HepG2 (cell line): ENCODE data around the gene CST11. TPM values are rescaled to one million over a fixed set of nuclear protein-coding genes. Genes with fewer than 3 reads are reported as not detected.
A peak's percentile ranks its signal among the peaks of the same experiment; 100 is the strongest.

ENCODE experiments used
- DNMT1 ChIP-seq: sonication (generic); formaldehyde crosslinking; IDR thresholded peaks from 2 replicates; pipeline ENCODE4 v1.5.1; 2020; ENCODE audit warnings: mild to moderate bottlenecking, missing genetic modification reagents
- EHMT2 ChIP-seq: fragments of 200-600 bp; sonication (generic); IDR thresholded peaks from 2 replicates; pipeline ENCODE4 v1.7.0; 2017; ENCODE audit warnings: antibody characterized with exemption, low read depth, low read length, borderline replicate concordance
- KLF12 ChIP-seq: sonication (generic); formaldehyde crosslinking; IDR thresholded peaks from 2 replicates; pipeline ENCODE4 v1.4.0; 2020; ENCODE audit warnings: missing genetic modification reagents, borderline replicate concordance
- KLF6 ChIP-seq: IDR thresholded peaks from 2 replicates; pipeline ENCODE4 v1.8.0; 2016; ENCODE audit warnings: missing biosample characterization, missing genetic modification reagents
- RCOR2 ChIP-seq: IDR thresholded peaks from 2 replicates; pipeline ENCODE4 v1.6.1; 2016; ENCODE audit warnings: missing biosample characterization, missing genetic modification reagents
- SIX1 ChIP-seq: sonication (generic); formaldehyde crosslinking; IDR thresholded peaks from 2 replicates; pipeline ENCODE4 v1.4.0; 2020; ENCODE audit warnings: missing genetic modification reagents, borderline replicate concordance
- SMC3 ChIP-seq: IDR thresholded peaks from 2 replicates; pipeline ENCODE4 v1.6.1; 2011; ENCODE audit warnings: low read length, improper control_type of control experiment
- SMYD3 ChIP-seq: sonication (generic); formaldehyde crosslinking; IDR thresholded peaks from 2 replicates; pipeline ENCODE4 v1.8.1; 2023; ENCODE audit warnings: mild to moderate bottlenecking, missing genetic modification reagents
- SRF ChIP-seq: IDR thresholded peaks from 2 replicates; pipeline ENCODE4 v1.6.1; 2011; ENCODE audit warnings: mild to moderate bottlenecking, low read depth, low read length, moderate library complexity
- TBX3 ChIP-seq: fragments of 450-650 bp; IDR thresholded peaks from 2 replicates; pipeline ENCODE4 v1.6.1; 2017; ENCODE audit warnings: antibody characterized with exemption, mild to moderate bottlenecking, inconsistent platforms, borderline replicate concordance
- TRIM22 ChIP-seq: fragments of 450-650 bp; IDR thresholded peaks from 2 replicates; pipeline ENCODE4 v1.6.1; 2017
- U2AF2 ChIP-seq: fragments of 200-400 bp; formaldehyde crosslinking; IDR thresholded peaks from 2 replicates; pipeline ENCODE4 v1.6.1; 2017; ENCODE audit warnings: low read depth, mild to moderate bottlenecking, low read length
- USF2 ChIP-seq, 2 experiments: sonication (generic) in 1 of 2; formaldehyde crosslinking in 1 of 2; IDR thresholded peaks; 2 replicates each; pipeline versions ENCODE4 v1.5.1 to v1.6.1; 2011 to 2020; ENCODE audit warnings: borderline replicate concordance in 1 of 2, low read depth in 1 of 2, low read length in 1 of 2, mild to moderate bottlenecking in 1 of 2, missing genetic modification reagents in 1 of 2, moderate library complexity in 1 of 2
- ZBTB20 ChIP-seq: sonication (generic); formaldehyde crosslinking; IDR thresholded peaks from 2 replicates; pipeline ENCODE4 v1.8.1; 2023; ENCODE audit warnings: missing genetic modification reagents, low read depth, mild to moderate bottlenecking, borderline replicate concordance
- ZFP90 ChIP-seq: sonication (generic); formaldehyde crosslinking; IDR thresholded peaks from 2 replicates; pipeline ENCODE4 v1.8.0; 2022; ENCODE audit warnings: missing genetic modification reagents, mild to moderate bottlenecking, inconsistent platforms, borderline replicate concordance
- ZNF558 ChIP-seq: sonication (generic); formaldehyde crosslinking; IDR thresholded peaks from 2 replicates; pipeline ENCODE4 v1.9.0; 2022; ENCODE audit warnings: mild to moderate bottlenecking, missing genetic modification reagents, borderline replicate concordance
- ZNF646 ChIP-seq: sonication (generic); formaldehyde crosslinking; IDR thresholded peaks from 2 replicates; pipeline ENCODE4 v1.9.0; 2021; ENCODE audit warnings: mild to moderate bottlenecking, missing genetic modification reagents
- polyA plus RNA-seq, 8 experiments: library from polyadenylated mRNA; depleted of rRNA in 3 of 8; stranded (reverse) in 7 of 8; unstranded in 1 of 8; fragments of >200 nt; fragmentation: Illumina TruSeq in 4 of 8; extraction: Trizol in 4 of 8; gene quantifications; 2 replicates each; pipeline versions ENCODE4 v1.2.1 to v1.2.3, GENCODE V29; 2011 to 2016; ENCODE audit warnings: low read depth in 4 of 8, missing spikeins in 1 of 8, mixed read lengths in 1 of 8; ENCODE audit not compliant: insufficient read depth in 1 of 8
- total RNA-seq, 5 experiments: library from RNA; depleted of rRNA; stranded (reverse); fragments of >200 nt; fragmentation: Illumina TruSeq; extraction: Trizol; gene quantifications; 2 replicates each; pipeline ENCODE4 v1.2.3, GENCODE V29; 2016; ENCODE audit warnings: low read depth in 1 of 5
- TF ChIP-seq, protein P1 (sequence below): IDR thresholded peaks from 2 replicates; pipeline ENCODE4 v1.6.1; 2016; ENCODE audit warnings: low read depth, borderline replicate concordance

CST11 gene
- total and polyA plus RNA-seq, 2 of the 13 experiments (the other 11 are each of a cell fraction or from before 2014, with no cell fraction given): not detected

- TF ChIP-seq KLF6 (CRISPR knock-in tag) (0 out of 2 replicates have a peak, but pooled peaks have one; percentile 6), KLF12 (CRISPR knock-in tag) (peak; percentile 65; the same call in 1 of the 2 replicates), ZFP90 (CRISPR knock-in tag) (no peak; the same call in 1 of the 2 replicates), ZBTB20 (no peak), USF2 (IDR thresholded peaks at IDR 0.05; ENCODE audit: low read depth, low read length) (no peak), USF2 (CRISPR knock-in tag; IDR thresholded peaks at IDR 0.05; ENCODE audit: borderline replicate concordance) (no peak), ZNF558 (CRISPR knock-in tag) (no peak), RCOR2 (CRISPR knock-in tag) (peak; percentile 40; the same call in 1 of the 2 replicates), SRF (no peak), EHMT2 (no peak), U2AF2 (no peak), SIX1 (CRISPR knock-in tag) (peak; percentile 67; the same call in 1 of the 2 replicates), TBX3 (no peak), SMC3 (no peak), DNMT1 (CRISPR knock-in tag) (no peak), TRIM22 (no peak), SMYD3 (CRISPR knock-in tag) (no peak), ZNF646 (no peak)
- TF ChIP-seq, protein P1, sequence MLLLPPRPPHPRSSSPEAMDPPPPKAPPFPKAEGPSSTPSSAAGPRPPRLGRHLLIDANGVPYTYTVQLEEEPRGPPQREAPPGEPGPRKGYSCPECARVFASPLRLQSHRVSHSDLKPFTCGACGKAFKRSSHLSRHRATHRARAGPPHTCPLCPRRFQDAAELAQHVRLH: no peak
Measured at GRCh38 chr20:23435626-23436539, 16.8 kb downstream of the CST11 start (continued).
